GM18498 (cell line): Measurements from ENCODE around the gene UNC5A.

Source experiments
- ATAC-seq: cut with Tn5 transposase; IDR thresholded peaks from one replicate; pipeline ENCODE4 v1.9.1; 2021; ENCODE audit warnings: mild to moderate bottlenecking, moderate library complexity; ENCODE audit not compliant: unreplicated experiment

Gene UNC5A

DNA sequence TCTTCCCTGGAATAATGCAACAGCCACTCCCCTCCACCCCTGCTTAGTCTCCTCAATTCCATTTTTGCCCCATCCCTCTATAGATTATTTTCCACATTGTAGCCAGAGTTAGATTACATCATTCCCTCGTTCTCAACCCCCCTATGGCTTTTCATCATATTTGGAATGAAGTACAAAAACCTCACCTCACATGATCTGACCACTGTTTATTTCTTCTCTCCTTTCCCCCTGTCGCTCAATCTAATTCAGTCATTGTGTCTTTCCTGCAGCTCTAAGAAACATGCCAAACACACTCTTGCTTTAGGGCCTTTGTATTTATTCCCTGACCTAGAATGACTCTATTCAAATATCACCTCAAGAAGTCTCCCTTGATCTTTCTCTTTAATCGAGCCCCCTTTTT is 111.4 kb downstream of the UNC5A start:
- no peak for ATAC-seq

DNA sequence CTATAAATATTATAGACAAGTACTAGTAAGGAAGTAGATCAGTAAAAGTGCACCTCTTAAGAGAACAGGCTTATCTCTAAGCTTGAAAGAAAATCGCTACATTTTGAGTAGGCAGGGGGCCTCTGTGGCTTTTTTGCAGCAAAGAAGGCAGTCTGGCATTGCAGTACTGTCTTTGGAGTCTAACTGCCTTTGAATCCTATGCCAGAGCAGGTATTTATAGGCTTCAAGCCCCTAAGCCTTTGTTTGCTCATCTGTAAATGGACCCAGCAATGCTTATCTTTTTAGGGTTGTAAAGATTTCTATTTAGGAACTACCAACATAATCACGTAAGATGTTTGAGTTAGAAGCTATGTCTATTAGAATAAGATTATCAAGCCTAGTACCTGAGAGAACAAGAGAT is 112.5 kb downstream of the UNC5A start:
- ATAC-seq = no peak

DNA sequence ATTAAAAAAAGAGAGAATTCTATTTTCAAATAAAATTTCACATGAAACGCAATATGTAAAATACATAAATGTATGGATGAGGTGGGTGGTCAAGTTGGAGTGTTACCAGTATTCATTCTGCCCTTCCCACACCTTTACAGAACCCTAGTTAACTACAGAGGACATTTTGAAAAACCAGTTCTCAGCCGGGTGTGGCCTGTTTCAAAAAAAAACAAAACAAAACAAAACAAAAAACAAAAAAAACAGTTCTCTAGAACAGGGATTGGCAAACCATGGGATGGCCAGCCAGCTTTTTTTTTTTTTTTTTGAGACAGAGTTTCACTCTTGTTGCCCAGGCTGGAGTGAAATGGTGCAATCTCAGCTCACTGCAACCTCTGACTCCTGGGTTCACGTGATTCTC is 117.2 kb downstream of the UNC5A start:
- ATAC-seq = no peak

DNA sequence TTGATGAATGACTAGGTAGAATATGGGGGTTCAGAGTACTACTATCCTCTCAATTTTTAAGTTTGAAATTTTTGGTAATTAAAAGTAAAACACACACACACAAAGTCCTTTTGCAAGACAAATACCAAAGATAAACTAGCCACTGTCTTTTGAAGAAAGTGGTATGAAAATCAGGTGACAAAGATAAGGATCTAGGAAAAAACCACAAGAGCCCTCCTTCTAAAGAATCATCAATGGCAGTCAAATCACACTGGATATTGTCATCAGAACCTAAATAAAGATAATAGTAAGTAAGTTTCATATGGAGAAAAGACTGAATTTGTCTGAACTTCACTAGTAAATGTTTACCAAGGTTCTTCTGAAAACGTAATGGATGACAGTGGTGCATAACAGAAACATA is 119.3 kb downstream of the UNC5A start:
- ATAC-seq = no peak
